OCI-LY1 (cell line): ENCODE data around the gene PRSS33.

ENCODE experiments used
- CTCF ChIP-seq: fragments of 200-600 bp; sonication (generic), shearing (Covaris generic); IDR thresholded peaks from 2 replicates; pipeline ENCODE4 v1.5.1; 2017; ENCODE audit warnings: mild to moderate bottlenecking, antibody characterized with exemption, low read length, moderate library complexity, mixed read lengths
- EZH2 ChIP-seq: fragments of 200-600 bp; sonication (generic), shearing (Covaris generic); IDR thresholded peaks from 2 replicates; pipeline ENCODE4 v1.8.0; 2017; ENCODE audit warnings: borderline replicate concordance, mixed run types, mild to moderate bottlenecking, antibody characterized with exemption, low read length, moderate library complexity, mixed read lengths

- TF ChIP-seq CTCF (no peak), EZH2 (no peak)
These were observed 44.2 kb downstream of the PRSS33 start for GRCh38 chr16:2743007-2743810.
